Measurements from ENCODE around the gene TNIK.

TNIK gene

DNA sequence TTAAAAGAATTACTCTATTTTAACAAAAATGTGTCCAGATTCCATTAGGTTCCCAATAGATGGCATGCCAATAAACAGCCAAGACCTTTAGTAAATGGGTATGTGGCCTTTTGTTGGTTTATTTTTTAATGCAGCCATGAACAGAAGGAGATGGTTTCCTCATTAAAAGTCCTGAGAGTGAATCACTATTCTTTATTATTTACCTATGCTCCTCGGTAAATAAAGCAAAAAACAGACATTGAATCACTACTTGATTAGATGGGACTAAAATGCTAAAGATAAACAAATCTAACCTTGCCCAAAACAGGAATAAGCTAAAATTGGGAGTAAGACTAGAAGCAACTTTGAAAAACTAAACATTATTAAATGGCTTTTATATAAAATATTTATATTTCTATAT, 94.2 kb downstream of the TNIK start:
- DNase-seq = no peak
- TF ChIP-seq, protein P1, sequence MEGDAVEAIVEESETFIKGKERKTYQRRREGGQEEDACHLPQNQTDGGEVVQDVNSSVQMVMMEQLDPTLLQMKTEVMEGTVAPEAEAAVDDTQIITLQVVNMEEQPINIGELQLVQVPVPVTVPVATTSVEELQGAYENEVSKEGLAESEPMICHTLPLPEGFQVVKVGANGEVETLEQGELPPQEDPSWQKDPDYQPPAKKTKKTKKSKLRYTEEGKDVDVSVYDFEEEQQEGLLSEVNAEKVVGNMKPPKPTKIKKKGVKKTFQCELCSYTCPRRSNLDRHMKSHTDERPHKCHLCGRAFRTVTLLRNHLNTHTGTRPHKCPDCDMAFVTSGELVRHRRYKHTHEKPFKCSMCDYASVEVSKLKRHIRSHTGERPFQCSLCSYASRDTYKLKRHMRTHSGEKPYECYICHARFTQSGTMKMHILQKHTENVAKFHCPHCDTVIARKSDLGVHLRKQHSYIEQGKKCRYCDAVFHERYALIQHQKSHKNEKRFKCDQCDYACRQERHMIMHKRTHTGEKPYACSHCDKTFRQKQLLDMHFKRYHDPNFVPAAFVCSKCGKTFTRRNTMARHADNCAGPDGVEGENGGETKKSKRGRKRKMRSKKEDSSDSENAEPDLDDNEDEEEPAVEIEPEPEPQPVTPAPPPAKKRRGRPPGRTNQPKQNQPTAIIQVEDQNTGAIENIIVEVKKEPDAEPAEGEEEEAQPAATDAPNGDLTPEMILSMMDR (IDR thresholded peaks at IDR 0.05) = no peak
- Mint-ChIP-seq H3K9me3 (no peaks in the 10 kb centered on the region), H3K36me3 (ENCODE audit: low read depth) (peaks cover 6% of the 10 kb centered on the region), H3K4me3 (no peak overlapping the region), H3K27ac (no peak overlapping the region), H3K4me1 (peaks cover 49% of the 10 kb centered on the region), H3K27me3 (ENCODE audit: low read depth, poor library complexity) (no peaks in the 10 kb centered on the region)

DNA sequence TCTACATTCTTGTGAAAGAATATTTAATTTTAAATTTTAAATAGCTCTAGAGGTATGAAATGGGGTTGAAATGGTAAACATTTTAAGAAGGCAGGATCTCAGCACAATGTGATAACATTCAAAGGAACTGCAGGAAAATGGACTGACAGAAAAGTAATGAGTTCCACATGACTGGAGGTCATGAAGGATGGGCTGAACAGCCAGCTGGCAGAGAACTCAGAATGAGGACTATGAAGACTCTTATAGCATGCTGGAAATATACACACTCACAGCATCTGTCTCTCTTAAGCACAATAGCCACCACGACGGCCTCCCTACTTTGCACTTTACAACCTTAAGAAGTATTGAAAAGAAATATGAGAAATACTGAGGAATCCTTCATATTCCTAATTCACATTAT, 94.7 kb downstream of the TNIK start:
- peaks cover 6% of the 10 kb centered on the region for H3K36me3 Mint-ChIP-seq (ENCODE audit: low read depth)
- peaks cover 47% of the 10 kb centered on the region for H3K4me1 Mint-ChIP-seq
- TF ChIP-seq, protein P1 (IDR thresholded peaks at IDR 0.05) = no peak

DNA sequence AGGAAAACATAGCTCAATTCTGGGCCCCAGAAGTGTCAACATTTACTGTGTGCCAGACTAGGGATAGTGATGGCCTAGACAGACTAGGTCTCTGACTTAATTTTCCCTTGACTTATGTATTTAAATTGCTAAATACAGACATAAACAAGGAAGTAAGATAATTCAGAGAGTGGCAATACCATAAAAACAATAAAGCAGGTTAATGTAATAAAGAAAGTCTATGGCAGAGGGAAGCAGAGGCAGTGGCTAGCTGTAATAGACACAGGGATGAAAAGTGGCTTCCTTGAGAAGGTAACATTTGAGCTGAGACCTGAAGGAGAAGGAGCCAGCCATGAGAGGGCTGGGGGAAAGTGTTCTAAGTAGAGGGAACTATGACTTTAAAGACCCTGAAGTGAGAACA, 95.7 kb downstream of the TNIK start:
- TF ChIP-seq, protein P1 (IDR thresholded peaks at IDR 0.05) = no peak
- H3K27me3 Mint-ChIP-seq (ENCODE audit: low read depth, poor library complexity) = no peaks in the 10 kb centered on the region
- DNase-seq = no peak
- peak overlapping the region; percentile 50 for H3K27ac Mint-ChIP-seq
- peaks cover 37% of the 10 kb centered on the region for H3K4me1 Mint-ChIP-seq
- H3K36me3 Mint-ChIP-seq (ENCODE audit: low read depth) = peaks cover 6% of the 10 kb centered on the region
- H3K9me3 Mint-ChIP-seq = no peaks in the 10 kb centered on the region
- no peak overlapping the region for H3K4me3 Mint-ChIP-seq

More for the DNA sequence above, 94.7 kb downstream of the TNIK start:
- DNase-seq = no peak
- H3K9me3 Mint-ChIP-seq = no peaks in the 10 kb centered on the region
- no peaks in the 10 kb centered on the region for H3K27me3 Mint-ChIP-seq (ENCODE audit: low read depth, poor library complexity)
- H3K27ac Mint-ChIP-seq = no peak overlapping the region
- no peak overlapping the region for H3K4me3 Mint-ChIP-seq

DNA sequence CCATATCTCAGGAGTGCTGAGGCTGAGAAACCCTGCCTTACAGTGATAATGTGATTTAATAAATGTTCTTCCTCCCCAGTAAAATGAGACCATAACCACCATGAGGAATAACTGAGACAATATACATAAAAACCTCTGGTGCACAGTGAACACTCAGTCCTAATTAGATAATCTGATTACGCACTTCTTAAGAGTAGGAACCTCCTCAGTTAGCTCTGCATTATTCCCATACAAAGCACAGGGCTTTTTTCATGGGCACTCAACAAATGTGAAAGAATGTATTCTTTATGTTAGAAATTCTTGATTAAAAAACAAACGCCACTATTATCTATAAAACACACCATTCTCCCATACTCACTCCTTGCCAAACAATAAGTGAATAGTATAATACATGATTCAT, 97.0 kb downstream of the TNIK start:
- Mint-ChIP-seq H3K27ac (no peak overlapping the region), H3K9me3 (no peaks in the 10 kb centered on the region), H3K36me3 (ENCODE audit: low read depth) (peaks cover 5% of the 10 kb centered on the region), H3K27me3 (ENCODE audit: low read depth, poor library complexity) (no peaks in the 10 kb centered on the region), H3K4me1 (peaks cover 41% of the 10 kb centered on the region), H3K4me3 (no peak overlapping the region)
- DNase-seq = no peak
- TF ChIP-seq, protein P1 (IDR thresholded peaks at IDR 0.05) = no peak

DNA sequence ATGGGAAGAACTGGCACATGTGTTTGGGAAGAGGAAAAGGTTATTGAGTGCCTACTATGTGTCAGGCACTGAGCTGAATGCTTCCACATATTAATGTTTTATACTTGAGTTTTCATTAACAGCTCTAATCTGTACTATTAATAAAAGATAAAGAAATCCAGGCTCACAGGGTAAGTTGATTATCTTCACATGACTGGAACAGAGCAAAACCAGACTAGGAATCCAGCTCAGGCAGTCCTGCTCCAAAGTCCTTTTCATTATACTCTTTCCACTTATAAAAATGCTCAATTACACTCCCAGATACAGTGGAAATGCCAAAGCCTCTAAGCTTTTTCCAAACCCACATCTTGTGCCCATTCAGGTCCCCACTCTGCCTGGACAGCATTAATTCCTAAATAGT, 97.6 kb downstream of the TNIK start:
- Mint-ChIP-seq H3K27me3 (ENCODE audit: low read depth, poor library complexity) (peaks cover 3% of the 10 kb centered on the region), H3K4me3 (no peak overlapping the region), H3K27ac (peak overlapping the region; percentile 5), H3K9me3 (no peaks in the 10 kb centered on the region), H3K36me3 (ENCODE audit: low read depth) (no peaks in the 10 kb centered on the region), H3K4me1 (peaks cover 47% of the 10 kb centered on the region)
- TF ChIP-seq, protein P1 (IDR thresholded peaks at IDR 0.05) = no peak
- DNase-seq = no peak

DNA sequence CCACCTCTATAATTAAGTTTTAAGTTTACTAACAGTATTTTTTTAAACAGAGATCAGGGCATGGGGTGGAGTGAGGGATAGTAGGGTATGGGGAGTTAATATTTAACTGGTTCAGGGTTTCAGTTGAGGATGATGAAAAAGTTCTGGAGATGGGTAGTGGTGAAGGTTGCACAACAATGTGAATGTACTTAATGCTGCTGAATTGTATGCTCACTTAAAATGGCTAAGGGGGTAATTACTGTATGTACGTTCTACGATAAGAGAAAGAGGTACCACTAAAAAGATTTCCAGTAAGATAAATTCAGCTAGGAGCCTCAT, 101.4 kb downstream of the TNIK start:
- Mint-ChIP-seq H3K4me3 (no peak overlapping the region), H3K9me3 (no peaks in the 10 kb centered on the region), H3K27me3 (ENCODE audit: low read depth, poor library complexity) (peaks cover 3% of the 10 kb centered on the region), H3K27ac (peak overlapping the region; percentile 29), H3K4me1 (peaks cover 54% of the 10 kb centered on the region), H3K36me3 (ENCODE audit: low read depth) (no peaks in the 10 kb centered on the region)
- TF ChIP-seq, protein P1 (IDR thresholded peaks at IDR 0.05) = no peak
- no peak for DNase-seq
